ENCODE data around the gene GALNT10. TPM values are rescaled to one million over a fixed set of nuclear protein-coding genes. Genes with fewer than 3 reads are reported as not detected.

Gene GALNT10
- polyA plus RNA-seq, 2 of the 4 experiments (the other 2 are of a cell fraction), result 110 to 156 TPM

- Histone ChIP-seq H3K4me2 (no peak overlapping the region), H3K27ac (peak overlapping the region in 1 of 2 experiments; percentile 97; a peak in 4 of 6 replicates), H3K4me1 (peaks cover 40% of the 10 kb centered on the region), H3K9me3 (peaks cover 20% of the 10 kb centered on the region), H3K4me3 (no peak overlapping the region)
- ChIA-PET CTCF (interaction anchor here (0.5 to 2.0 kb wide), 4 partner anchors 9 to 108 kb away, joined by 3 to 4 read pairs (median 4); no protein-coding TSS in a partner anchor), POLR2A (no interaction called here)
- DNase-seq (ENCODE audit: low read depth in 1 of 2, low spot score in 1 of 2), result no peak
- TF ChIP-seq HDAC2 (IDR thresholded peaks at IDR 0.05), result no peak
- TF ChIP-seq ESRRA (IDR thresholded peaks at IDR 0.05; ENCODE audit: borderline replicate concordance, low read length), result no peak
- TF ChIP-seq PHF8 (IDR thresholded peaks at IDR 0.05; ENCODE audit: borderline replicate concordance, low read depth), result no peak
- TF ChIP-seq, protein P1, sequence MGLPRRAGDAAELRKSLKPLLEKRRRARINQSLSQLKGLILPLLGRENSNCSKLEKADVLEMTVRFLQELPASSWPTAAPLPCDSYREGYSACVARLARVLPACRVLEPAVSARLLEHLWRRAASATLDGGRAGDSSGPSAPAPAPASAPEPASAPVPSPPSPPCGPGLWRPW (IDR thresholded peaks at IDR 0.05), result no peak
- TF ChIP-seq MYC (IDR thresholded peaks at IDR 0.05; ENCODE audit: borderline replicate concordance, low read length), result no peak
- no peak for TF ChIP-seq KDM5A (IDR thresholded peaks at IDR 0.05)
- WGBS (ENCODE audit: missing lambda C conversion rate), result 94% methylated on average over 4 of the region's 4 CpGs
- no peak for FAIRE-seq
- ATAC-seq, result no peak
These were observed 109.8 kb downstream of the GALNT10 start for GRCh38 chr5:154300207-154300883.

DNA sequence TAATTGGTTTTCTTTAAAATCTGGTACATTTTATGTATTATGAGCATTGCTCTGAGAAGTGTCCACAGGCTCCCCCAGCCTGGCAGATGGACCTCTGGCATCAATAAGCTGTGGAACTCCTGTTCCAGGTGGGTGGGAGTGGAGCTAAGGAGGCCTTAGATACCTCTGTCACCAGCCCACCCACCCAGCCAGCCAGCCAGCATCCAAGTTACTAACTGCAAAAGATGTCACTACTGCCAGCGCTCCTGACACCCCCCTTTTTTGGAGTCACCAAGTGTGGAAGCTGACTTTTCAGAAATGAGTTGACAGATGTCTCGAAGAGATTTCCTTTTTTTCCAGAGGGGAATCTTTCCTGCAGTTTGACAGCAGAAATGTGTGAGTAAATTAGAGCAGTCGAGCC lies 111.2 kb downstream of the GALNT10 start:
- peaks cover 26% of the 10 kb centered on the region for H3K4me1 ChIP-seq
- CTCF ChIA-PET, result interaction anchor here (1.5 kb wide), 1 partner anchor 11 kb away, joined by 6 read pairs; no protein-coding TSS in a partner anchor
- H3K27ac ChIP-seq, result peak overlapping the region in 1 of 2 experiments; percentile 28; a peak in 1 of 6 replicates
- ATAC-seq (no peak), DNase-seq (ENCODE audit: low read depth in 1 of 2, low spot score in 1 of 2) (no peak), FAIRE-seq (no peak)
- H3K4me3 ChIP-seq, result no peak overlapping the region
- POLR2A ChIA-PET, result no interaction called here
- TF ChIP-seq NPAS2 (CRISPR knock-in tag; IDR thresholded peaks at IDR 0.05; ENCODE audit: borderline replicate concordance) (no peak), TFCP2L1 (CRISPR knock-in tag; IDR thresholded peaks at IDR 0.05) (no peak), POLR2AphosphoS2 (conservative IDR thresholded peaks at IDR 0.05; ENCODE audit: low read length) (no peak), HMGXB4 (CRISPR knock-in tag; IDR thresholded peaks at IDR 0.05; ENCODE audit: borderline replicate concordance) (no peak), HEYL (CRISPR knock-in tag; IDR thresholded peaks at IDR 0.05) (no peak), HOXB5 (CRISPR knock-in tag; IDR thresholded peaks at IDR 0.05) (no peak), CBX8 (IDR thresholded peaks at IDR 0.05) (no peak), E2F6 (IDR thresholded peaks at IDR 0.05; ENCODE audit: borderline replicate concordance, low read depth) (no peak), SREBF2 (IDR thresholded peaks at IDR 0.05) (no peak), EHMT2 (IDR thresholded peaks at IDR 0.05; ENCODE audit: low read depth) (no peak), FOSB (CRISPR knock-in tag; IDR thresholded peaks at IDR 0.05) (no peak)
- H3K4me2 ChIP-seq, result no peak overlapping the region
- H3K9me3 ChIP-seq, result peaks cover 27% of the 10 kb centered on the region
- 92% methylated on average over 3 of the region's 3 CpGs for WGBS (ENCODE audit: missing lambda C conversion rate)

DNA sequence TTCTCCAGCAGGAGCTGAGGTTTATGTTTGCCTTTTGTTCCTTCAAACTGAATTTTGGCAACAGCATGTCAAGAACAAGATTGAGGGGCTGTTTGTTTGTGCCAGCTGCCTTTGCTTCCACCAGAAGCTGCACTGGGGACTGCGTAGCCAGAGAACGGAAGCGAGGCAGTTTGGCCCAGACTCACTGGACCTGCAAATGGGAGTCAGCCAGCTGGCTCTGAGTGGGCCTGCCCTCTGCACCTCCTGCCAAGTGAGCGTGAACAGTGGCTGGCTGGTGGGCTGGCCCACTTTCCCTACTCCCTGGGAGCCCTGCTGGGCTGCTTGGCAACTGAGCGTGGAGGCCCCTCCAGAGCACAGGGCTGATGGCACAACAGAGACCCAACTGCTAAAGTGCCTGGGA lies 111.6 kb downstream of the GALNT10 start:
- DNase-seq (ENCODE audit: low read depth in 1 of 2, low spot score in 1 of 2), result no peak
- no peak overlapping the region for H3K4me3 ChIP-seq
- no peak for ATAC-seq
- ChIA-PET CTCF (interaction anchor here (1.5 kb wide), 1 partner anchor 11 kb away, joined by 6 read pairs; no protein-coding TSS in a partner anchor), POLR2A (no interaction called here)
- H3K4me1 ChIP-seq, result peaks cover 22% of the 10 kb centered on the region
- peaks cover 27% of the 10 kb centered on the region for H3K9me3 ChIP-seq
- no peak overlapping the region for H3K4me2 ChIP-seq
- WGBS (ENCODE audit: missing lambda C conversion rate), result 92% methylated on average over 5 of the region's 5 CpGs
- peak overlapping the region in 1 of 2 experiments; percentile 50; a peak in 2 of 6 replicates for H3K27ac ChIP-seq
- TF ChIP-seq MAX (IDR thresholded peaks at IDR 0.05) (no peak), PHF8 (IDR thresholded peaks at IDR 0.05; ENCODE audit: borderline replicate concordance, low read depth) (no peak), CHD4 (IDR thresholded peaks at IDR 0.05; ENCODE audit: borderline replicate concordance) (no peak), HOXA7 (CRISPR knock-in tag; IDR thresholded peaks at IDR 0.05) (no peak), GATA3 (IDR thresholded peaks at IDR 0.05; ENCODE audit: borderline replicate concordance) (no peak), MAZ (IDR thresholded peaks at IDR 0.05; ENCODE audit: borderline replicate concordance, low read depth, low read length) (no peak), RARB (CRISPR knock-in tag; IDR thresholded peaks at IDR 0.05) (no peak), RCOR1 (IDR thresholded peaks at IDR 0.05; ENCODE audit: low read depth, low read length) (no peak), ZFP36 (IDR thresholded peaks at IDR 0.05; ENCODE audit: borderline replicate concordance, partially characterized antibody) (no peak)
- no peak for FAIRE-seq
